GM12878 (cell line): ENCODE measurements around the gene GAB1. TPM values are rescaled to one million over a fixed set of nuclear protein-coding genes. Genes with fewer than 3 reads are reported as not detected.

ENCODE experiments used
- ATAC-seq: fragments of 200-7000 bp; cut with Tn5 transposase; 3 replicates; pipeline ENCODE4 v1.9.1; 2020; ENCODE audit warnings: mild to moderate bottlenecking, moderate library complexity
- BruUV-seq: library from RNA; stranded (reverse); fragments of 400-500 nt; replicated peaks from 2 replicates; lab custom pipeline; 2021; lab: Mats Ljungman, UMichigan
- CTCF ChIA-PET: fragments of 300-600 bp; sonication (Branson Sonifier 250); formaldehyde crosslinking; extraction: SDS; loops from one replicate; lab custom pipeline; 2021; ENCODE audit warnings: inconsistent platforms; lab: Yijun Ruan, JAX
- POLR2A ChIA-PET: fragments of 350-600 bp; formaldehyde crosslinking; extraction: SDS; loops from one replicate; lab custom pipeline; 2021; ENCODE audit warnings: inconsistent platforms; lab: Charles Lee
- RAD21 ChIA-PET: fragments of 300-600 bp; sonication (Branson Sonifier 250); formaldehyde crosslinking; loops from one replicate; lab custom pipeline; 2023; ENCODE audit warnings: antibody characterized with exemption; ENCODE audit not compliant: unreplicated experiment; lab: Charles Lee
- SMC1A ChIA-PET: fragments of 300-600 bp; sonication (Branson Sonifier 250); formaldehyde crosslinking; loops from one replicate; lab custom pipeline; 2023; ENCODE audit not compliant: unreplicated experiment, uncharacterized antibody; lab: Charles Lee
- DNase-seq: peaks from one replicate; pipeline ENCODE4 v3.0.0-alpha.2; 2011; ENCODE audit warnings: low read depth, low spot score
- FAIRE-seq: peaks from 3 replicates; lab custom pipeline; 2011; peaks lifted over from hg19 to GRCh38; lab: Jason Lieb, UNC
- H2AFZ ChIP-seq: 2 replicates; pipeline ENCODE4 v1.6.0; 2011; ENCODE audit warnings: low read depth, low read length, control low read depth; ENCODE audit not compliant: control insufficient read depth
- H3K27ac ChIP-seq: 2 replicates; pipeline ENCODE4 v1.5.1; 2011; ENCODE audit warnings: control low read depth; ENCODE audit not compliant: control insufficient read depth, insufficient read depth
- H3K27me3 ChIP-seq, 2 experiments: replicated peaks in 1 of 2; 2 replicates each; pipeline versions ENCODE4 v1.6.0 to v1.6.1; 2011; ENCODE audit warnings: low read length in 1 of 2; ENCODE audit not compliant: control insufficient read depth in 2 of 2, insufficient read depth in 2 of 2
- H3K36me3 ChIP-seq, 2 experiments: 2 replicates each; pipeline ENCODE4 v1.5.1; 2011; ENCODE audit warnings: low read length in 1 of 2; ENCODE audit not compliant: control insufficient read depth in 2 of 2, insufficient read depth in 2 of 2
- H3K4me1 ChIP-seq: 2 replicates; pipeline ENCODE4 v1.6.1; 2011; ENCODE audit warnings: mild to moderate bottlenecking, low read length, moderate library complexity, mixed read lengths; ENCODE audit not compliant: control insufficient read depth, insufficient read depth
- H3K4me2 ChIP-seq: 2 replicates; pipeline ENCODE4 v1.6.0; 2011; ENCODE audit warnings: control low read depth; ENCODE audit not compliant: control insufficient read depth, insufficient read depth
- H3K4me3 ChIP-seq: fragments of 200-600 bp; sonication (generic); 2 replicates; pipeline ENCODE4 v1.5.1; 2016
- H3K79me2 ChIP-seq: 2 replicates; pipeline ENCODE4 v1.6.0; 2011; ENCODE audit warnings: low read length; ENCODE audit not compliant: control insufficient read depth, insufficient read depth
- H3K9ac ChIP-seq: 2 replicates; pipeline ENCODE4 v1.8.0; 2011; ENCODE audit warnings: low read length, control low read depth, mixed read lengths; ENCODE audit not compliant: control insufficient read depth, insufficient read depth
- H3K9me3 ChIP-seq: replicated peaks from 3 replicates; pipeline ENCODE4 v1.5.1; 2011; ENCODE audit warnings: mild to moderate bottlenecking, low read length; ENCODE audit not compliant: control insufficient read depth, insufficient read depth
- H4K20me1 ChIP-seq: 2 replicates; pipeline ENCODE4 v1.6.0; 2011; ENCODE audit not compliant: control insufficient read depth, insufficient read depth
- CEBPB ChIP-seq, 2 experiments: fragments of 150-350 bp in 1 of 2; IDR thresholded peaks; 2 replicates each; pipeline ENCODE4 v1.6.1; 2012 to 2014; ENCODE audit warnings: low read depth in 2 of 2, low read length in 2 of 2, borderline replicate concordance in 1 of 2, inconsistent platforms in 1 of 2
- ETV6 ChIP-seq, 2 experiments: fragments of 450-650 bp in 1 of 2; IDR thresholded peaks in 1 of 2; conservative IDR thresholded peaks in 1 of 2; 2 replicates each; pipeline ENCODE4 v1.6.1; 2014; ENCODE audit warnings: antibody characterized with exemption in 1 of 2, borderline replicate concordance in 1 of 2, low read depth in 1 of 2, mild to moderate bottlenecking in 1 of 2, moderate library complexity in 1 of 2
- IKZF1 ChIP-seq: fragments of 450-650 bp; conservative IDR thresholded peaks from 2 replicates; pipeline ENCODE4 v1.6.1; 2017; ENCODE audit warnings: antibody characterized with exemption, mild to moderate bottlenecking
- MYC ChIP-seq: IDR thresholded peaks from 2 replicates; pipeline ENCODE4 v1.6.1; 2011; ENCODE audit warnings: mild to moderate bottlenecking, low read length, moderate library complexity, inconsistent platforms; ENCODE audit not compliant: insufficient read depth, insufficient replicate concordance, insufficient read length, severe bottlenecking
- NBN ChIP-seq: fragments of 450-650 bp; IDR thresholded peaks from 2 replicates; pipeline ENCODE4 v1.6.1; 2016
- NR2C1 ChIP-seq: fragments of 450-650 bp; IDR thresholded peaks from 2 replicates; pipeline ENCODE4 v1.6.1; 2017; ENCODE audit warnings: antibody characterized with exemption, mild to moderate bottlenecking, moderate library complexity
- PML ChIP-seq: IDR thresholded peaks from 2 replicates; pipeline ENCODE4 v1.6.1; 2012; ENCODE audit warnings: low read length, inconsistent platforms
- POLR2AphosphoS5 ChIP-seq: IDR thresholded peaks from 2 replicates; pipeline ENCODE4 v1.6.1; 2011; ENCODE audit warnings: mild to moderate bottlenecking, low read length, inconsistent platforms
- RAD51 ChIP-seq: fragments of 450-650 bp; IDR thresholded peaks from 2 replicates; pipeline ENCODE4 v1.6.1; 2016; ENCODE audit warnings: moderate library complexity, mild to moderate bottlenecking, inconsistent platforms
- RCOR1 ChIP-seq: conservative IDR thresholded peaks from 2 replicates; pipeline ENCODE4 v1.6.1; 2012; ENCODE audit warnings: low read depth, low read length, improper control_type of control experiment
- SUZ12 ChIP-seq: fragments of 200-600 bp; sonication (generic); IDR thresholded peaks from one replicate; pipeline ENCODE4 v1.6.1; 2018; ENCODE audit warnings: antibody characterized with exemption, mild to moderate bottlenecking; ENCODE audit not compliant: unreplicated experiment
- TCF12 ChIP-seq: IDR thresholded peaks from 2 replicates; pipeline ENCODE4 v1.6.1; 2011; ENCODE audit warnings: low read depth, mild to moderate bottlenecking, low read length
- WGBS: methylation state at CpG from one replicate; pipeline ENCODE4 v1.1.6; 2016; ENCODE audit warnings: low lambda C conversion rate; ENCODE audit not compliant: insufficient replicate concordance, insufficient coverage; ENCODE audit errors: missing lambda C conversion rate; 5-methylcytosine and 5-hydroxymethylcytosine counted together
- in situ Hi-C: fragments of 300-500 bp; cut with MboI; formaldehyde crosslinking; loops from 9 replicates; pipeline ENCODE4 v1.14.3; 2018; ENCODE audit warnings: mixed read lengths
- intact Hi-C: fragments of 100-400 bp; cut with micrococcal nuclease; formaldehyde crosslinking; loops from one replicate; pipeline ENCODE4 v1.14.2; 2022; ENCODE audit not compliant: unreplicated experiment
- polyA plus RNA-seq, 11 experiments: library from polyadenylated mRNA; depleted of rRNA in 4 of 11; unstranded in 6 of 11; stranded (reverse) in 5 of 11; fragments of >200 nt; fragmentation: Nextera tagmentation in 4 of 11; fragmentation: Illumina TruSeq in 1 of 11; extraction: Ambion mirVana in 4 of 11; extraction: Trizol in 1 of 11; gene quantifications; 1 replicate in 1 of 11; 2 replicates in 10 of 11; pipeline versions ENCODE4 v1.2.1 to v1.2.3, GENCODE V29; 2011 to 2016; ENCODE audit warnings: inconsistent platforms in 2 of 11, missing spikeins in 2 of 11, low read depth in 1 of 11
- total RNA-seq, 4 experiments: library from RNA; depleted of rRNA in 3 of 4; stranded (reverse); fragments of >200 nt in 3 of 4; fragmentation: Illumina TruSeq in 1 of 4; extraction: Trizol in 1 of 4; gene quantifications; 2 replicates each; pipeline versions ENCODE4 v1.2.1 to v1.2.3, GENCODE V29; 2013 to 2021
- TF ChIP-seq, protein P1 (sequence below), 3 experiments: IDR thresholded peaks in 2 of 3; conservative IDR thresholded peaks in 1 of 3; 2 replicates each; pipeline ENCODE4 v1.5.1; 2011; ENCODE audit warnings: low read depth in 3 of 3, low read length in 3 of 3, mild to moderate bottlenecking in 3 of 3, control low read depth in 2 of 3, moderate library complexity in 2 of 3, inconsistent platforms in 1 of 3, mixed read lengths in 1 of 3; ENCODE audit not compliant: control insufficient read depth in 2 of 3, insufficient read depth in 1 of 3; ENCODE audit errors: extremely low read depth in 1 of 3
- TF ChIP-seq, protein P2 (sequence below): IDR thresholded peaks from 2 replicates; pipeline ENCODE4 v1.6.1; 2012; ENCODE audit warnings: low read depth, low read length, improper control_type of control experiment
- TF ChIP-seq, protein P3 (sequence below): fragments of 450-650 bp; IDR thresholded peaks from 2 replicates; pipeline ENCODE4 v1.6.1; 2017; ENCODE audit warnings: mild to moderate bottlenecking, moderate library complexity
- TF ChIP-seq, protein P4 (sequence below): IDR thresholded peaks from 2 replicates; pipeline ENCODE4 v1.6.1; 2011; ENCODE audit warnings: low read depth, mild to moderate bottlenecking, low read length, moderate library complexity, borderline replicate concordance; ENCODE audit errors: extremely low read depth

The GAB1 gene
- total and polyA plus RNA-seq, 10 of the 15 experiments (the other 5 are each of a cell fraction or from before 2014, with no cell fraction given) = 0.37 to 5.3 (median 3.2) TPM

DNA sequence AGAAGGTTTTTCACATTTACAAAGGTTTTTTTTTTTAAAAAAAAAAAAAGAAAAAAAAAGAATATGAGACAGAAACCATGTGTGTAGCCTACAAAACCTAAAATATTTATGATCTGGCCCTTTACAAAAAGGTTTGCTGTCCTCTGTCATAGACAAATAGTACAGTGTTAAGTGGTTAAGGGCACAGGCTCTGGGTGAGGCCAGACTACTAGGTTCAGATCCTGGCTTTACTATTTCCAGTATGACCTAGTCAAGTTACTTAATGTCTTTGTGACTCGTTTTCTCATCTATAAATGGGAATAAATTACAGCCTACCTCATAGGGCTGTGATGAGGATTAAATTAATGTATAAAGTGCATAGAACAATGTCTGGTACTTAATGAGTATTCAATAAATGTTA is 56.5 kb downstream of the GAB1 start:
- FAIRE-seq = no peak
- Histone ChIP-seq H3K27ac (no peak overlapping the region), H3K4me1 (no peaks in the 10 kb centered on the region), H4K20me1 (no peaks in the 10 kb centered on the region), H3K9ac (no peak overlapping the region), H2AFZ (no peak overlapping the region), H3K27me3 (no peaks in the 10 kb centered on the region; a peak in 1 of 4 replicates), H3K36me3 (no peaks in the 10 kb centered on the region), H3K79me2 (no peaks in the 10 kb centered on the region), H3K4me2 (no peak overlapping the region), H3K4me3 (no peak overlapping the region), H3K9me3 (no peaks in the 10 kb centered on the region)
- RAD21 ChIA-PET = interaction anchor here (0.7 to 1.7 kb wide), 3 partner anchors 9 to 16 kb away, joined by 3 to 5 read pairs (median 4); no protein-coding TSS in a partner anchor
- in situ Hi-C loops (no loop called here), intact Hi-C loops (no loop called here)
- POLR2A ChIA-PET = interaction anchor here (1.3 to 1.9 kb wide), 2 partner anchors 13 to 16 kb away, joined by 3 to 4 read pairs; no protein-coding TSS in a partner anchor
- no peak for DNase-seq
- SMC1A ChIA-PET = interaction anchor here (1.0 to 11.0 kb wide), 6 partner anchors 9 to 54 kb away, joined by 3 to 204 read pairs (median 4); no protein-coding TSS in a partner anchor
- 0 out of 3 replicates have a peak, but pooled peaks have one; percentile 27 for ATAC-seq
- CTCF ChIA-PET = interaction anchor here (1.5 to 5.5 kb wide), 5 partner anchors 8 to 56 kb away, joined by 3 to 39 read pairs (median 9); partner anchors contain the start of gene GAB1
- no TSS peak for BruUV-seq
- 11% methylated on average over 1 of the region's 1 CpG for WGBS
- no peak for TF ChIP-seq PML
- no peak for TF ChIP-seq MYC
- TF ChIP-seq NR2C1 = no peak
- no peak for TF ChIP-seq NBN
- TF ChIP-seq, protein P1, sequence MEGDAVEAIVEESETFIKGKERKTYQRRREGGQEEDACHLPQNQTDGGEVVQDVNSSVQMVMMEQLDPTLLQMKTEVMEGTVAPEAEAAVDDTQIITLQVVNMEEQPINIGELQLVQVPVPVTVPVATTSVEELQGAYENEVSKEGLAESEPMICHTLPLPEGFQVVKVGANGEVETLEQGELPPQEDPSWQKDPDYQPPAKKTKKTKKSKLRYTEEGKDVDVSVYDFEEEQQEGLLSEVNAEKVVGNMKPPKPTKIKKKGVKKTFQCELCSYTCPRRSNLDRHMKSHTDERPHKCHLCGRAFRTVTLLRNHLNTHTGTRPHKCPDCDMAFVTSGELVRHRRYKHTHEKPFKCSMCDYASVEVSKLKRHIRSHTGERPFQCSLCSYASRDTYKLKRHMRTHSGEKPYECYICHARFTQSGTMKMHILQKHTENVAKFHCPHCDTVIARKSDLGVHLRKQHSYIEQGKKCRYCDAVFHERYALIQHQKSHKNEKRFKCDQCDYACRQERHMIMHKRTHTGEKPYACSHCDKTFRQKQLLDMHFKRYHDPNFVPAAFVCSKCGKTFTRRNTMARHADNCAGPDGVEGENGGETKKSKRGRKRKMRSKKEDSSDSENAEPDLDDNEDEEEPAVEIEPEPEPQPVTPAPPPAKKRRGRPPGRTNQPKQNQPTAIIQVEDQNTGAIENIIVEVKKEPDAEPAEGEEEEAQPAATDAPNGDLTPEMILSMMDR (IDR thresholded peaks at IDR 0.05 in 2 of 3, conservative IDR thresholded peaks at IDR 0.05 in 1 of 3; ENCODE audit: control insufficient read depth in 2 of 3, extremely low read depth in 1 of 3, insufficient read depth in 1 of 3, low read depth in 3 of 3, low read length in 3 of 3) = no peak
- no peak for TF ChIP-seq POLR2AphosphoS5
- no peak for TF ChIP-seq IKZF1
- no peak for TF ChIP-seq RCOR1
- TF ChIP-seq, protein P2, sequence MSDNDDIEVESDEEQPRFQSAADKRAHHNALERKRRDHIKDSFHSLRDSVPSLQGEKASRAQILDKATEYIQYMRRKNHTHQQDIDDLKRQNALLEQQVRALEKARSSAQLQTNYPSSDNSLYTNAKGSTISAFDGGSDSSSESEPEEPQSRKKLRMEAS = no peak
- TF ChIP-seq, protein P3, sequence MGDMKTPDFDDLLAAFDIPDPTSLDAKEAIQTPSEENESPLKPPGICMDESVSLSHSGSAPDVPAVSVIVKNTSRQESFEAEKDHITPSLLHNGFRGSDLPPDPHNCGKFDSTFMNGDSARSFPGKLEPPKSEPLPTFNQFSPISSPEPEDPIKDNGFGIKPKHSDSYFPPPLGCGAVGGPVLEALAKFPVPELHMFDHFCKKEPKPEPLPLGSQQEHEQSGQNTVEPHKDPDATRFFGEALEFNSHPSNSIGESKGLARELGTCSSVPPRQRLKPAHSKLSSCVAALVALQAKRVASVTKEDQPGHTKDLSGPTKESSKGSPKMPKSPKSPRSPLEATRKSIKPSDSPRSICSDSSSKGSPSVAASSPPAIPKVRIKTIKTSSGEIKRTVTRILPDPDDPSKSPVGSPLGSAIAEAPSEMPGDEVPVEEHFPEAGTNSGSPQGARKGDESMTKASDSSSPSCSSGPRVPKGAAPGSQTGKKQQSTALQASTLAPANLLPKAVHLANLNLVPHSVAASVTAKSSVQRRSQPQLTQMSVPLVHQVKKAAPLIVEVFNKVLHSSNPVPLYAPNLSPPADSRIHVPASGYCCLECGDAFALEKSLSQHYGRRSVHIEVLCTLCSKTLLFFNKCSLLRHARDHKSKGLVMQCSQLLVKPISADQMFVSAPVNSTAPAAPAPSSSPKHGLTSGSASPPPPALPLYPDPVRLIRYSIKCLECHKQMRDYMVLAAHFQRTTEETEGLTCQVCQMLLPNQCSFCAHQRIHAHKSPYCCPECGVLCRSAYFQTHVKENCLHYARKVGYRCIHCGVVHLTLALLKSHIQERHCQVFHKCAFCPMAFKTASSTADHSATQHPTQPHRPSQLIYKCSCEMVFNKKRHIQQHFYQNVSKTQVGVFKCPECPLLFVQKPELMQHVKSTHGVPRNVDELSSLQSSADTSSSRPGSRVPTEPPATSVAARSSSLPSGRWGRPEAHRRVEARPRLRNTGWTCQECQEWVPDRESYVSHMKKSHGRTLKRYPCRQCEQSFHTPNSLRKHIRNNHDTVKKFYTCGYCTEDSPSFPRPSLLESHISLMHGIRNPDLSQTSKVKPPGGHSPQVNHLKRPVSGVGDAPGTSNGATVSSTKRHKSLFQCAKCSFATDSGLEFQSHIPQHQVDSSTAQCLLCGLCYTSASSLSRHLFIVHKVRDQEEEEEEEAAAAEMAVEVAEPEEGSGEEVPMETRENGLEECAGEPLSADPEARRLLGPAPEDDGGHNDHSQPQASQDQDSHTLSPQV = no peak
- TF ChIP-seq TCF12 = no peak
- no peak for TF ChIP-seq ETV6 (conservative IDR thresholded peaks at IDR 0.05 in 1 of 2, IDR thresholded peaks at IDR 0.05 in 1 of 2; ENCODE audit: borderline replicate concordance in 1 of 2, low read depth in 1 of 2)
- no peak for TF ChIP-seq SUZ12
- TF ChIP-seq, protein P4, sequence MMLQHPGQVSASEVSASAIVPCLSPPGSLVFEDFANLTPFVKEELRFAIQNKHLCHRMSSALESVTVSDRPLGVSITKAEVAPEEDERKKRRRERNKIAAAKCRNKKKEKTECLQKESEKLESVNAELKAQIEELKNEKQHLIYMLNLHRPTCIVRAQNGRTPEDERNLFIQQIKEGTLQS = no peak
- TF ChIP-seq RAD51 = no peak
- no peak for TF ChIP-seq CEBPB (IDR thresholded peaks at IDR 0.05; ENCODE audit: borderline replicate concordance in 1 of 2, low read depth in 2 of 2, low read length in 2 of 2)
